Measurements from ENCODE around the gene ZBTB16. TPM values are rescaled to one million over a fixed set of nuclear protein-coding genes. Genes with fewer than 3 reads are reported as not detected.

ZBTB16 gene
- total RNA-seq, 5 donors from 2014 or later (not counting 1 experiment from before 2014, with no cell fraction given): 8.3 to 20.5 (median 12.4) TPM

DNA sequence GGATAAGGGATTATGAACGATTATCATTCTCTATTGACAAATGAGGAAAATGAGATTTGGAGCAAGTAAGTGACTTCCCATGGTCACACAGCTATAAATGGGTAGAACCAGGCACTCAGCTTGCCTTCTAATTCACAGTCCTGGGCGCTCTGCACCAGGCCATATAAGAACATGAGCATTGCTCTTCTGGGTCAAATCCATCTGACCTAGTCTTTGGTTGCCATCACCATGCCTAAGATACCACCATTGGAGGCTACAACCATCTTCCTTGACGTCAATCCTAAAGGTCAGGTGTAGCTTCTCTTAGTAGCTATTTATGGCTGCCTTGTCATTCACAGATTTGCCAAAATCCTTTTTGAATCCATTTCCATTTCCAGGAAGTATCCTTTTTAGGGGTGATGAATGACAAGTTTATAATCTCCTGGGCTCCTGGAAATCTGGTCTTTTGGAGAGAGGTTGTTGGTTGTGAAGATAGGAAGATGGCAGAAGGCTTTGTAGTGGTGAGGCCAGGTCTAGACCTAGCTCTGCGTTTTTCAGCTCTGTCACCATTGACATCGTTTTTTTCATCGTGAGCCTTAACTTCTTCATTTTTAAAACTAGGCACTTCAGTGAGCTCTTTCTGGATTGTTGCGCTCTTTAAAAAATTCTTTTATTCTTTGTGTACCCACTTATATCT is 11.1 kb downstream of the ZBTB16 start:
- Histone ChIP-seq H3K9me3 (no peaks in the 10 kb centered on the region), H3K36me3 (ENCODE audit: control insufficient read depth in 2 of 2, extremely low read depth in 1 of 2, insufficient read depth in 1 of 2, low read length in 1 of 2) (no peaks in the 10 kb centered on the region), H3K27me3 (replicated peaks in 1 of 2; ENCODE audit: control insufficient read depth in 2 of 2, extremely low read depth in 1 of 2, insufficient read depth in 2 of 2, low read length in 1 of 2) (no peaks in the 10 kb centered on the region), H3K4me3 (ENCODE audit: control insufficient read depth in 1 of 2, extremely low read depth in 1 of 2, low read length in 1 of 2) (no peak overlapping the region), H3K27ac (ENCODE audit: low read length) (no peak overlapping the region), H3K4me1 (ENCODE audit: control insufficient read depth in 1 of 2, extremely low read depth in 1 of 2, insufficient read depth in 2 of 2, low read length in 2 of 2) (peaks cover 5 to 26% of the 10 kb centered on the region in 2 experiments)
- Mint-ChIP-seq H3K4me3 (no peak overlapping the region), H3K4me1 (peaks cover 27 to 57% (median 33%) of the 10 kb centered on the region in 3 donors), H3K27me3 (peaks cover 0 to 2% of the 10 kb centered on the region in 2 donors), H3K27ac (no peak overlapping the region), H3K9me3 (no peaks in the 10 kb centered on the region), H3K36me3 (peaks cover 3% of the 10 kb centered on the region)
- CTCF ChIA-PET: interaction anchor here (0.7 to 1.3 kb wide), 3 partner anchors 41 to 123 kb away, joined by 3 to 5 read pairs (median 4); no protein-coding TSS in a partner anchor
- 83% methylated on average over 2 of the region's 7 CpGs for WGBS (ENCODE audit: insufficient coverage)
- POLR2A ChIA-PET: interaction anchor here in 1 of 2 donors (0.7 kb wide), 1 partner anchor 14 kb away, joined by 9 read pairs; no protein-coding TSS in a partner anchor
- DNase-seq (no peak), ATAC-seq (replicated peaks in 1 of 4) (no peak)

DNA sequence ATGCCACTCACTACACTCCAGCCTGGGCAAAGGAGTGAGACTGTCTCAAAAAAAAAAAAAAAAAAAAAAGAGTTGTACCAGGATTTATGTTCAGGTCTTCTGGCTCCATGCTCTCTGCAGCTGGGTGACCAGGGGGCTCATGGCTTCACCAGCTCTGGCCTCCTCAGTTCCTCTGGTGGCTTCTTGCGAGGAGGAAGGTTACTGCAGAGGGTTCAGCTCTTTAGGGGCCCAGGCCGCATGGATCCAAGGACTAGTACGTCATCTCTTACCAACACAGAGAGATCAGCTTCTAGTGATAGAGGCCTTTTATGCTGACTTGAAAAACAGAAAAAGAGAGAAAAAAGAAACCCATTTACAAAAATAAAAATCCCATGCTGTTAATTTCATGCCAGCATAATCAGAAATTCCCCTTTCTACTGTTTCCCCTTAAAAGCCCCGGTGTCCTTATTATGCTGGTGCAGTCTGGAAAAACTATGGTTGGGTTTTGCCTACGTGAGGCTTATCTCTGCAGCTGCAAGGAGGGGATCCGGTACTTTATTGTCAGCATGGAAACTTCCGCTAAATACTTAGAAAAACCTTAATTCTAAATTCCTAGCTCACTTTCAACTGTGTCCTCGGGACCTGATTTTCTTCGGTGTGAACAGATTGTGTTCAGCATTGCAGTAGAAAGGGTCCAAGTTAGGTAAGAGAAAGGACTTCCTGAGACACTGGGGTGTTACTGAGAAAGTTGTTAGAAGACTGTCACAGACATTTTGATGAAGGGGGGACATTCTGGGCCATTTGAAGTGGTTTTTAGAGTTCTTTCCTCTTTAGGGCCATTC is 13.7 kb downstream of the ZBTB16 start:
- H3K27ac Mint-ChIP-seq: peak overlapping the region; percentile 81 to 84
- H3K4me3 Mint-ChIP-seq: peak overlapping the region in 2 of 3 donors; percentile 21 to 53
- H3K4me1 Mint-ChIP-seq: peaks cover 50 to 65% (median 53%) of the 10 kb centered on the region in 3 donors

GRCh38 chr11:114073828-114074381 is 14.4 kb downstream of the ZBTB16 start:
- Histone ChIP-seq H3K9me3 (no peaks in the 10 kb centered on the region), H3K36me3 (ENCODE audit: control insufficient read depth in 2 of 2, extremely low read depth in 1 of 2, insufficient read depth in 1 of 2, low read length in 1 of 2) (no peaks in the 10 kb centered on the region), H3K27ac (ENCODE audit: low read length) (peak overlapping the region; percentile 73), H3K27me3 (replicated peaks in 1 of 2; ENCODE audit: control insufficient read depth in 2 of 2, extremely low read depth in 1 of 2, insufficient read depth in 2 of 2, low read length in 1 of 2) (no peaks in the 10 kb centered on the region), H3K4me3 (ENCODE audit: control insufficient read depth in 1 of 2, extremely low read depth in 1 of 2, low read length in 1 of 2) (no peak overlapping the region), H3K4me1 (ENCODE audit: control insufficient read depth in 1 of 2, extremely low read depth in 1 of 2, insufficient read depth in 2 of 2, low read length in 2 of 2) (peaks cover 15 to 54% of the 10 kb centered on the region in 2 experiments)
- CTCF ChIA-PET: interaction anchor here (0.8 to 2.0 kb wide), 3 partner anchors 8 to 14 kb away, joined by 3 to 7 read pairs (median 4); no protein-coding TSS in a partner anchor
- H3K27ac Mint-ChIP-seq: peak overlapping the region; percentile 77 to 81
- peaks cover 57 to 70% (median 60%) of the 10 kb centered on the region in 3 donors for H3K4me1 Mint-ChIP-seq
- peak overlapping the region; percentile 11 to 53 (median 21) for H3K4me3 Mint-ChIP-seq
- WGBS (ENCODE audit: insufficient coverage): 70% methylated on average over 9 of the region's 11 CpGs
- ATAC-seq (replicated peaks in 1 of 4): peak; percentile 53 to 72 (median 55)
- peaks cover 0 to 6% of the 10 kb centered on the region in 2 donors for H3K27me3 Mint-ChIP-seq
- DNase-seq: peak in 27 of 35 experiments; percentile 17 to 79 (median 45)
- POLR2A ChIA-PET: interaction anchor here (0.5 to 1.1 kb wide), 5 partner anchors 8 to 707 kb away, joined by 3 to 6 read pairs (median 5); no protein-coding TSS in a partner anchor
- H3K36me3 Mint-ChIP-seq: no peaks in the 10 kb centered on the region
- no peaks in the 10 kb centered on the region for H3K9me3 Mint-ChIP-seq

More for the DNA sequence above, 13.7 kb downstream of the ZBTB16 start:
- Mint-ChIP-seq H3K27me3 (peaks cover 0 to 6% of the 10 kb centered on the region in 2 donors), H3K9me3 (no peaks in the 10 kb centered on the region), H3K36me3 (no peaks in the 10 kb centered on the region)
- no CpG with 5 or more reads among the region's 9 CpGs for WGBS (ENCODE audit: insufficient coverage)
- peak overlapping the region in 1 of 2 donors; percentile 6 for H3K4me3 ChIP-seq (ENCODE audit: control insufficient read depth in 1 of 2, extremely low read depth in 1 of 2, low read length in 1 of 2)
- peak; percentile 26 to 39 (median 30) for ATAC-seq (replicated peaks in 1 of 4)
- peak overlapping the region; percentile 73 for H3K27ac ChIP-seq (ENCODE audit: low read length)
- peak in 1 of 35 experiments; percentile 18 for DNase-seq
- peaks cover 15 to 49% of the 10 kb centered on the region in 2 experiments for H3K4me1 ChIP-seq (ENCODE audit: control insufficient read depth in 1 of 2, extremely low read depth in 1 of 2, insufficient read depth in 2 of 2, low read length in 2 of 2)
- no peaks in the 10 kb centered on the region for H3K27me3 ChIP-seq (replicated peaks in 1 of 2; ENCODE audit: control insufficient read depth in 2 of 2, extremely low read depth in 1 of 2, insufficient read depth in 2 of 2, low read length in 1 of 2)
- ChIA-PET CTCF (interaction anchor here (0.5 to 2.0 kb wide), 6 partner anchors 7 to 176 kb away, joined by 3 to 11 read pairs (median 6); no protein-coding TSS in a partner anchor), POLR2A (interaction anchor here (0.5 to 1.1 kb wide), 4 partner anchors 7 to 13 kb away, joined by 3 to 5 read pairs (median 4); no protein-coding TSS in a partner anchor)
- H3K36me3 ChIP-seq (ENCODE audit: control insufficient read depth in 2 of 2, extremely low read depth in 1 of 2, insufficient read depth in 1 of 2, low read length in 1 of 2): no peaks in the 10 kb centered on the region
- no peaks in the 10 kb centered on the region for H3K9me3 ChIP-seq

DNA sequence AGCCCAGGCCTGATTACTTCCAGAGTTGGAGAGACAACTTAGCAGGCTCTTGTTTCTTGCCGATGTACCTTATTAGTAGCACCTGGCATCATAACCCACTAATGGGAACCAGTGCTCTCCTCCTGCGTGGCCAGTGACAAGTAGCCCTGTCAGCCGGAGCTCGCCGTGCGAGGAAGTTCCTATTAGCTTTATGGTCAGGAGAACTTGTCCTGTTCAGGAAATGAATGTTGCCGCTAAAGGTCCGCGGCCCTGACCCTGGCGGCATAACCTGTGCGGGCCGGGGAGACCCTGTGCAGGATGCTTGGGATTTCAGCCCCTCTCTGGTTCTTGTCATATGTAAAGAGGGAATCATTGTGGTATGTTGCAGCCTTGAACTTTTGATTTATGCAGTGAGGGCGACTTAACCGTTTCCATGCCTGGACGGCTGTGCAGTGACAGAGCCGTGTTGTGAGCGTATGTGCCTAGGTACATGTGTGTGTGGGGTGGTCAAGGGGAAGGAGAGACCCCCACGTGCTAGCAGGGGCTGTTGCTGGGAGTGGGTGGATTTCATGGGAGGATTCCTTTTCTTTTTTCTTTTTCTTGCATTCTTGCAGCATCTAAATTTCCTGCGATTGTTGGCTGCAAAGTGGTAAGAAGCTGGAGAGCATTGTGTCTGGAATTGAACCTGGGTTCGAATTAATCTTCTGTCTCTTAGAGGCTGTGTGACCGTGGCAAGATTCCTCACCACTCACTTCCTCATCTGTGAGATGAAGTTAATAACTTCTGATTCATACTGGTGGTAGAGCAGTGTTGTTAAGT is 15.2 kb downstream of the ZBTB16 start:
- peaks cover 0 to 6% of the 10 kb centered on the region in 2 donors for H3K27me3 Mint-ChIP-seq
- Histone ChIP-seq H3K36me3 (ENCODE audit: control insufficient read depth in 2 of 2, extremely low read depth in 1 of 2, insufficient read depth in 1 of 2, low read length in 1 of 2) (no peaks in the 10 kb centered on the region), H3K9me3 (no peaks in the 10 kb centered on the region), H3K27ac (ENCODE audit: low read length) (peak overlapping the region; percentile 73), H3K4me3 (ENCODE audit: control insufficient read depth in 1 of 2, extremely low read depth in 1 of 2, low read length in 1 of 2) (no peak overlapping the region), H3K27me3 (replicated peaks in 1 of 2; ENCODE audit: control insufficient read depth in 2 of 2, extremely low read depth in 1 of 2, insufficient read depth in 2 of 2, low read length in 1 of 2) (no peaks in the 10 kb centered on the region), H3K4me1 (ENCODE audit: control insufficient read depth in 1 of 2, extremely low read depth in 1 of 2, insufficient read depth in 2 of 2, low read length in 2 of 2) (peaks cover 15 to 58% of the 10 kb centered on the region in 2 experiments)
- peaks cover 65 to 78% (median 66%) of the 10 kb centered on the region in 3 donors for H3K4me1 Mint-ChIP-seq
- no peaks in the 10 kb centered on the region for H3K36me3 Mint-ChIP-seq
- ChIA-PET CTCF (interaction anchor here (0.6 to 2.0 kb wide), 3 partner anchors 14 to 52 kb away, joined by 3 to 7 read pairs (median 4); no protein-coding TSS in a partner anchor), POLR2A (interaction anchor here (0.6 to 1.1 kb wide), 4 partner anchors 14 to 707 kb away, joined by 3 to 6 read pairs (median 4); no protein-coding TSS in a partner anchor)
- H3K4me3 Mint-ChIP-seq: peak overlapping the region in 2 of 3 donors; percentile 7 to 53
- H3K9me3 Mint-ChIP-seq: no peaks in the 10 kb centered on the region
- DNase-seq (no peak), ATAC-seq (replicated peaks in 1 of 4) (no peak)
- WGBS (ENCODE audit: insufficient coverage): 83% methylated on average over 15 of the region's 21 CpGs
- H3K27ac Mint-ChIP-seq: peak overlapping the region in 1 of 2 donors; percentile 36

GRCh38 chr11:114075344-114075610 is 15.8 kb downstream of the ZBTB16 start:
- no peak for DNase-seq
- ChIA-PET CTCF (interaction anchor here in 1 of 2 donors (0.6 kb wide), 1 partner anchor 51 kb away, joined by 3 read pairs; no protein-coding TSS in a partner anchor), POLR2A (interaction anchor here in 1 of 2 donors (0.6 kb wide), 1 partner anchor 83 kb away, joined by 3 read pairs; no protein-coding TSS in a partner anchor)
- Mint-ChIP-seq H3K4me3 (peak overlapping the region in 1 of 3 donors; percentile 53), H3K36me3 (no peaks in the 10 kb centered on the region), H3K9me3 (no peaks in the 10 kb centered on the region), H3K27ac (peak overlapping the region in 1 of 2 donors; percentile 36), H3K27me3 (peaks cover 0 to 6% of the 10 kb centered on the region in 2 donors), H3K4me1 (peaks cover 70 to 84% (median 70%) of the 10 kb centered on the region in 3 donors)
- peaks cover 15 to 63% of the 10 kb centered on the region in 2 experiments for H3K4me1 ChIP-seq (ENCODE audit: control insufficient read depth in 1 of 2, extremely low read depth in 1 of 2, insufficient read depth in 2 of 2, low read length in 2 of 2)
- peak overlapping the region; percentile 73 for H3K27ac ChIP-seq (ENCODE audit: low read length)
- H3K9me3 ChIP-seq: no peaks in the 10 kb centered on the region
- WGBS (ENCODE audit: insufficient coverage): no CpG with 5 or more reads among the region's 6 CpGs
- no peaks in the 10 kb centered on the region for H3K36me3 ChIP-seq (ENCODE audit: control insufficient read depth in 2 of 2, extremely low read depth in 1 of 2, insufficient read depth in 1 of 2, low read length in 1 of 2)
- H3K27me3 ChIP-seq (replicated peaks in 1 of 2; ENCODE audit: control insufficient read depth in 2 of 2, extremely low read depth in 1 of 2, insufficient read depth in 2 of 2, low read length in 1 of 2): no peaks in the 10 kb centered on the region
- H3K4me3 ChIP-seq (ENCODE audit: control insufficient read depth in 1 of 2, extremely low read depth in 1 of 2, low read length in 1 of 2): no peak overlapping the region
- ATAC-seq (replicated peaks in 1 of 4): no peak
